ENCODE results near the gene SBK1.
A peak's percentile ranks its signal among the peaks of the same experiment; 100 is the strongest.

SBK1 gene

DNA sequence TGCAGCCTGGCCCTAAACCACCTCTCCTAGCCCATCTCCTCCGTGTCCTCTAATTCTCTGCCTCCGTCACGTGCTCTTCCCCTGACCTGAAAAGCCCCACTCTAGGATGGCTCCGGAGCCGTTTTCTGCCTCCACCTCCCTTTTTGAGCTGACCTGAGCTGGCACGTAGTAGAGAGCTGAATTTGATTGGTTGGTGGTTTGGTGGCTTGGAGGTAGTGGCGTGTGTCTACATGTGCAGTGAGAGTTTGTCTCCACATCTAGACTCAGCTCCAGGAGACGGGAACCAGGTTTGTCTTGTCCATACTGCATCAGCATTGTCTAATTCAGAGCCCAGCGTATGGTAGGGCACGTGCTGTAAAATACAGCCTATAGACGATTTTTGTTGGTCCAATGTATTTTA lies 3.0 kb downstream of the SBK1 start:
- Histone ChIP-seq H3K4me3 (ENCODE audit: low read length) (peak overlapping the region; percentile 82), H3K9me3 (ENCODE audit: insufficient read depth, low read depth, low read length) (no peaks in the 10 kb centered on the region), H3K27me3 (ENCODE audit: insufficient read depth, low read length) (no peaks in the 10 kb centered on the region), H3K4me1 (ENCODE audit: insufficient read depth, low read length) (peaks cover 23% of the 10 kb centered on the region; the same call in 1 of the 2 replicates), H3K27ac (ENCODE audit: low read length) (peak overlapping the region; percentile 8), H3K9ac (ENCODE audit: low read depth, low read length) (peak overlapping the region; percentile 93; the same call in 1 of the 2 replicates), H3K36me3 (ENCODE audit: insufficient read depth, low read depth, low read length) (peaks cover 35% of the 10 kb centered on the region)

DNA sequence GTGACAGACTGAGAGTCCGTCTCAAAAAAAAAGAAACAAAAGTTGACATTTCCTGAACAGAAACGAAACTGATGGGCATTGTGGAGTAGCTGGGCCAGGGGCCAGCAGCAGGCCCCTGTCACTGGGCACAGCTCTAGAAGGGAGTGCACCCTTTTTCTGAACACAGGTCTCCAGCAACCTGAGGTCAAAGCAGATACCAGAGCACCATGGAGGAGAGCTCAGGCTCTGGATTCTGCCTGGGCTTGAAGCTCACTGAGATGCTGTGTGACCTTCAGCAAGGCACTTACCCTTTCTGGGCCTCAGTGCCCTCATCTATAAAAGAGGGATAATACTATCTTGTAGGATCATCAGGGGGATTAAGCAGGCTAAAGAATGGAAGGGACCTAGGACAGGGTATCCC lies 5.0 kb downstream of the SBK1 start:
- Histone ChIP-seq H3K4me1 (ENCODE audit: insufficient read depth, low read length) (peaks cover 19% of the 10 kb centered on the region; the same call in 1 of the 2 replicates), H3K36me3 (ENCODE audit: insufficient read depth, low read depth, low read length) (peaks cover 46% of the 10 kb centered on the region), H3K4me3 (ENCODE audit: low read length) (no peak overlapping the region), H3K9ac (ENCODE audit: low read depth, low read length) (no peak overlapping the region), H3K27ac (ENCODE audit: low read length) (no peak overlapping the region), H3K9me3 (ENCODE audit: insufficient read depth, low read depth, low read length) (no peaks in the 10 kb centered on the region), H3K27me3 (ENCODE audit: insufficient read depth, low read length) (no peaks in the 10 kb centered on the region)

DNA sequence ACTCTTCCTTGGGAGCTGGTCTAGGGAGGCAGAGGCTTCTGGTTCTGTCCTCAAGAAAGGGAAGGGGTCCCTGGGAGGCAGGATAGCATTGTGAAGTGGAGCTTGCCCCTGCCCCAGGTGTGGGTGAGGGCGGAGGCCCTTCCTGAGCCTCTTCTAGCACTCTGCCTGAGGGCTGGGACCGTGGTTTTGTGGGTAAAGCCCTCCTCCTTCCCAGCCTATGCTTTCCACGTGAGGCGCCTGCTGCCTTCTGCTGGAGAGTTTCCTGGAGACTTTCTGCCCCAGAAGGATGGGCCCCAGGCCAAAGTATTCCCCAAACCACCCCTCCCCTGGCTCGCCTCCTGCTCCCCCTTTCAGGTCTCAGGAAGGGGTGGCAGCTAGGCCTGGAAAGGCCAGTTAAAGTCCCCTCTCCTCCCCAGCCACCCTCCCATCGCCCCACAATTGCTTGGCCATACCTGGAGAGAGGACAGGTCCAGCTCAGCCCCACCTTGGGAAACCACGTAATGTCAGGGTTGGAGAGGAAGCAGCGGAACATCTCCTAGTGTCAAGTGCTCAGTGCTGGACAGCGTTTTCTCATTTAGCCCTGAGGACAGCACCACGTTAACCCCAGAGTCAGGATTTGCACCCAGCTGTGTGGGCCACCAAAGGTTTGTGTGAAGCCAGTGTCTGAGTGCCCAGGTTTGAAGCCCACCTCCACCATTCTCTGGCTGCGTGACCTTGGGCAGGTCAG lies 5.6 kb downstream of the SBK1 start:
- Histone ChIP-seq H3K4me3 (ENCODE audit: low read length) (0 out of 2 replicates have a peak overlapping the region, but pooled peaks have one; percentile 18), H3K27me3 (ENCODE audit: insufficient read depth, low read length) (no peaks in the 10 kb centered on the region), H3K9ac (ENCODE audit: low read depth, low read length) (no peak overlapping the region), H3K9me3 (ENCODE audit: insufficient read depth, low read depth, low read length) (no peaks in the 10 kb centered on the region), H3K4me1 (ENCODE audit: insufficient read depth, low read length) (peaks cover 19% of the 10 kb centered on the region; the same call in 1 of the 2 replicates), H3K27ac (ENCODE audit: low read length) (no peak overlapping the region), H3K36me3 (ENCODE audit: insufficient read depth, low read depth, low read length) (peaks cover 46% of the 10 kb centered on the region)

DNA sequence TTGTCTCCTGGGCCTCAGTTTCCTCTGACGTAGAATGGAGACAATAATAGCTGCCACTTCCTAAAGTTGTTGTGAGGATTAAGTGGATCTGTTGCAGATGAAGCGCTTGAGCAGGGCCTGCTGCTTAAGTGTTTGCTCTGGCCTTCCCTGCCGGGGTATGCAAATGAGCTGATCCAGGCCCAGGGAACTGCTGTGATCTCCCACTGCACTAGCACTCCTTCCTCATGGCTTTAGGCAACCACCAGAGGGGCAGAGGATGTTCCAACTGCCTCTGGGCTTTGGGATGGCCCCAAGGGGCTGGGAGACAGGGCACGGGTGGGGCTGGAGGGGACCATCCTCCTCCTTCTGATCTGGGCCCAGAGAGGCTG lies 6.2 kb downstream of the SBK1 start:
- Histone ChIP-seq H3K27me3 (ENCODE audit: insufficient read depth, low read length) (no peaks in the 10 kb centered on the region), H3K36me3 (ENCODE audit: insufficient read depth, low read depth, low read length) (peaks cover 46% of the 10 kb centered on the region), H3K4me3 (ENCODE audit: low read length) (0 out of 2 replicates have a peak overlapping the region, but pooled peaks have one; percentile 18), H3K4me1 (ENCODE audit: insufficient read depth, low read length) (peaks cover 19% of the 10 kb centered on the region; the same call in 1 of the 2 replicates), H3K9me3 (ENCODE audit: insufficient read depth, low read depth, low read length) (no peaks in the 10 kb centered on the region), H3K27ac (ENCODE audit: low read length) (no peak overlapping the region), H3K9ac (ENCODE audit: low read depth, low read length) (no peak overlapping the region)

DNA sequence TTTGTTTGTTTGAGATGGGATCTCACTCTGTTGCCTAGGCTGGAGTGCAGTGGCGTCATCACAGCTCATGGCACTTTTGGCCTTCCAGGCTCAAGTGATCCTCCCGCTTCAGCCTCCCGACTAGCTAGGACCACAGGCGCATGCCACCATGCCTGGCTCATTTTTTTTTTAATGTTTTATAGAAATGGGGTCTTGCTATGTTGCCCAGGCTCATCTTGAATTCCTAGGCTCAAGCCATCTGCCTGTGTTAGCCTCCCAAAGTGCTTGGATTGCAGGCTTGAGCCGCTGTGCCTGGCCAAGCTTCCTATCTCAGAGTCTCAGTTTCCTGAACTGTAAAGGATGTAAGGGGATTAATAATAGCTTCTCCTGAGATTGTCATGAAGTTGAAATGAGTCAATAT lies 8.0 kb downstream of the SBK1 start:
- Histone ChIP-seq H3K36me3 (ENCODE audit: insufficient read depth, low read depth, low read length) (peaks cover 48% of the 10 kb centered on the region), H3K27me3 (ENCODE audit: insufficient read depth, low read length) (no peaks in the 10 kb centered on the region), H3K27ac (ENCODE audit: low read length) (no peak overlapping the region), H3K9ac (ENCODE audit: low read depth, low read length) (no peak overlapping the region), H3K4me3 (ENCODE audit: low read length) (no peak overlapping the region), H3K4me1 (ENCODE audit: insufficient read depth, low read length) (peaks cover 7% of the 10 kb centered on the region; the same call in 1 of the 2 replicates), H3K9me3 (ENCODE audit: insufficient read depth, low read depth, low read length) (no peaks in the 10 kb centered on the region)

DNA sequence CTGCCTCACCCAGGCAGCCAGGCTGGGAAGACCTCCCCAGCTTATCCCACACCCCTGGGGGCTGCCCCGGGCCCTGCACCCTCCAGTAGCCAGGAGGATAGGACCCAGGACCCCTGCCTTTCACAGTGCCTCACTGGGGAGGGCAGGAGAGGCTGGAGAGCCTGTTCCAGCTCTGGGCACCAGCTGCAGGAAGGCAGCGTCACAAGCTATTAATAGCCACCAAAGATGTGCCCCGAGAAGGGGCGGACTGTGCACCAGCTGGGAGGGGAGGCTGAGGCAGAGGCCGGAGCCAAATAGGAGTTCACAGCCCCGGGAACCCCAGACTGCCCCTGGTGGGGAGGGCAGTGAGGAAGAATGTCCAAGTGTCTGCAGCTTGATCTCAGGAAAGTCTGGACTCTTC lies 8.8 kb downstream of the SBK1 start:
- no peaks in the 10 kb centered on the region for H3K9me3 ChIP-seq (ENCODE audit: insufficient read depth, low read depth, low read length)
- peaks cover 45% of the 10 kb centered on the region for H3K36me3 ChIP-seq (ENCODE audit: insufficient read depth, low read depth, low read length)
- no peaks in the 10 kb centered on the region for H3K27me3 ChIP-seq (ENCODE audit: insufficient read depth, low read length)
- H3K4me3 ChIP-seq (ENCODE audit: low read length): no peak overlapping the region
- H3K9ac ChIP-seq (ENCODE audit: low read depth, low read length): no peak overlapping the region
- no peak overlapping the region for H3K27ac ChIP-seq (ENCODE audit: low read length)
- H3K4me1 ChIP-seq (ENCODE audit: insufficient read depth, low read length): peaks cover 5% of the 10 kb centered on the region; the same call in 1 of the 2 replicates

DNA sequence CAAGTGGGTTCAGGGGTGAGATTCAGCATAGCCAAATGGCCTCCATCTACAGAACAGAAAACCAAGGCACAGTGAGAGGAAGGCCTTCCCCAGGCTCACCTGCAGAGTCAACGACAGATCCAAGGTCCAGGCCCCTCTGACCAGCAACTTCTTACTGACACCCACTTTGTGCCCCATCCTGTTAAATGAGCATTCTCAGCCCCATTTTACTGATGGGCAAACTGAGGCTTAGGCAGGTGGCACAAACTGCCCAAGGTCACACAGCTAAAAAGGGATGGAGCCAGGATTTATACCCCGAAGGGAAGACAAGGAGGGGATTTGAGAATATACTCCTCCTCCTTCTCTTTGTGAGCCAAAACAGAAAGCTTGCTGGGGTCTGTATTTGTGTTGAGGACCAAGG lies 9.3 kb downstream of the SBK1 start:
- no peaks in the 10 kb centered on the region for H3K27me3 ChIP-seq (ENCODE audit: insufficient read depth, low read length)
- no peaks in the 10 kb centered on the region for H3K9me3 ChIP-seq (ENCODE audit: insufficient read depth, low read depth, low read length)
- H3K9ac ChIP-seq (ENCODE audit: low read depth, low read length): no peak overlapping the region
- peaks cover 5% of the 10 kb centered on the region; the same call in 1 of the 2 replicates for H3K4me1 ChIP-seq (ENCODE audit: insufficient read depth, low read length)
- H3K4me3 ChIP-seq (ENCODE audit: low read length): no peak overlapping the region
- no peak overlapping the region for H3K27ac ChIP-seq (ENCODE audit: low read length)
- peaks cover 41% of the 10 kb centered on the region for H3K36me3 ChIP-seq (ENCODE audit: insufficient read depth, low read depth, low read length)

DNA sequence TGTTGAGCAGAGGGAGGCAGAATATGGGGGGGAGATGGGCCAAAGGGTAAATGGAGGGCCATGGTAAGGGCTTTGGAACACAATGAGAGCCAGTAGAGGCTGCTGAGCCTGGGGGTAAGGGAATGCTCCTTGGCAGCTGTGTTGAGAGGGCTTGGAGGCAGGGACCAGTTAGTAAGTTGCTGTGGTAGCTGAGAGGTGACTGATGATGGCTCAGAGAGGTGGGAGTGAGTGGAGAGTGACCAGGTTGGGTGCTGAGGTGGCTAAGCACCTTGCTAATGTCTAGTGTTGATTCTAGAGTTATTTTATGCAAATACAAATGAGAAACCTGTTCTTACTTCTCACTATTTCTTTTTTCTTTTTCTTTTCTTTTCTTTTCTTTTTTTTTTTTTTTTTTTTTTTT lies 10.8 kb downstream of the SBK1 start:
- no peak overlapping the region for H3K27ac ChIP-seq (ENCODE audit: low read length)
- H3K9me3 ChIP-seq (ENCODE audit: insufficient read depth, low read depth, low read length): no peaks in the 10 kb centered on the region
- H3K4me1 ChIP-seq (ENCODE audit: insufficient read depth, low read length): peaks cover 3% of the 10 kb centered on the region; the same call in 1 of the 2 replicates
- no peak overlapping the region for H3K9ac ChIP-seq (ENCODE audit: low read depth, low read length)
- H3K27me3 ChIP-seq (ENCODE audit: insufficient read depth, low read length): no peaks in the 10 kb centered on the region
- H3K36me3 ChIP-seq (ENCODE audit: insufficient read depth, low read depth, low read length): peaks cover 40% of the 10 kb centered on the region
- no peak overlapping the region for H3K4me3 ChIP-seq (ENCODE audit: low read length)

DNA sequence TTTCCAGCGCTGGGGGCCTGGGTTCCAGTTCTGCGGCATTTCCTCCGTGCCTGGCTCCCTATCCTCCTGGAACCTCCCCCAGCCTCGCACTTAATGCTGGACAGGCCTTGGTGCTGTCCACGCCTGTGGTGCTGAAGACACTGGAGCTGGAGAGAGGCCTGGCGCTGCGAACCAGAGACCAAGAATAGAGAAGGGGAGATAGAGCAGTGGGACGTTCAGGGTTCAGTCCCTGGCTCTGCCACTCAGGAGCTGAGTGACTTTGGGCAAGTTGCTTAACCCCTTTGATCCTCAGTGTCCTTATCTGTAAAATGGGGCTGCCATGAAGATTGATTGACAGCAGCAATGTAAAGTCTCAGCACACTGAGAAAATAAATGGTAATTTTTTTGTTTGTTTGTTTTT lies 11.9 kb downstream of the SBK1 start:
- no peak overlapping the region for H3K27ac ChIP-seq (ENCODE audit: low read length)
- H3K4me1 ChIP-seq (ENCODE audit: insufficient read depth, low read length): no peaks in the 10 kb centered on the region
- H3K9me3 ChIP-seq (ENCODE audit: insufficient read depth, low read depth, low read length): no peaks in the 10 kb centered on the region
- no peak overlapping the region for H3K4me3 ChIP-seq (ENCODE audit: low read length)
- H3K36me3 ChIP-seq (ENCODE audit: insufficient read depth, low read depth, low read length): peaks cover 43% of the 10 kb centered on the region
- H3K9ac ChIP-seq (ENCODE audit: low read depth, low read length): no peak overlapping the region
- H3K27me3 ChIP-seq (ENCODE audit: insufficient read depth, low read length): no peaks in the 10 kb centered on the region

DNA sequence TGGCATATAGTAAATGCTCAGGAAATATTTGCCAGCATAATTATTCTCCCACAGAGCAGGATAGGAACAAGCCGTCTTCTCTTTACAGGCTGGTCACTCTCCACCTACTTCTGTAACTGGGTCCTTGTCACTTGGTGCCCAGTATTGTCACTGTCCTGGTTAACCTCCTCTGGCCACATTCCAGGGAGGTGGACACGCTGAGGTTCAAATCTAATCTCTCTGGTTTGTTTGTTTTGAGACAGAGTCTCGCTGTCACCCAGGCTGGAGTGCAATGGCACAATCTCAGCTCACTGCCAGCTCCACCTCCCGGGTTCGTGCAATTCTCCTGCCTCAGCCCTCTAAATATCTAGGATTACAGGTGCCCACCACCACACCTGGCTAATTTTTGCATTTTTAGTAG lies 15.6 kb downstream of the SBK1 start:
- Histone ChIP-seq H3K36me3 (ENCODE audit: insufficient read depth, low read depth, low read length) (peaks cover 36% of the 10 kb centered on the region), H3K4me3 (ENCODE audit: low read length) (no peak overlapping the region), H3K9ac (ENCODE audit: low read depth, low read length) (no peak overlapping the region), H3K27me3 (ENCODE audit: insufficient read depth, low read length) (no peaks in the 10 kb centered on the region), H3K27ac (ENCODE audit: low read length) (no peak overlapping the region), H3K4me1 (ENCODE audit: insufficient read depth, low read length) (no peaks in the 10 kb centered on the region), H3K9me3 (ENCODE audit: insufficient read depth, low read depth, low read length) (no peaks in the 10 kb centered on the region)

DNA sequence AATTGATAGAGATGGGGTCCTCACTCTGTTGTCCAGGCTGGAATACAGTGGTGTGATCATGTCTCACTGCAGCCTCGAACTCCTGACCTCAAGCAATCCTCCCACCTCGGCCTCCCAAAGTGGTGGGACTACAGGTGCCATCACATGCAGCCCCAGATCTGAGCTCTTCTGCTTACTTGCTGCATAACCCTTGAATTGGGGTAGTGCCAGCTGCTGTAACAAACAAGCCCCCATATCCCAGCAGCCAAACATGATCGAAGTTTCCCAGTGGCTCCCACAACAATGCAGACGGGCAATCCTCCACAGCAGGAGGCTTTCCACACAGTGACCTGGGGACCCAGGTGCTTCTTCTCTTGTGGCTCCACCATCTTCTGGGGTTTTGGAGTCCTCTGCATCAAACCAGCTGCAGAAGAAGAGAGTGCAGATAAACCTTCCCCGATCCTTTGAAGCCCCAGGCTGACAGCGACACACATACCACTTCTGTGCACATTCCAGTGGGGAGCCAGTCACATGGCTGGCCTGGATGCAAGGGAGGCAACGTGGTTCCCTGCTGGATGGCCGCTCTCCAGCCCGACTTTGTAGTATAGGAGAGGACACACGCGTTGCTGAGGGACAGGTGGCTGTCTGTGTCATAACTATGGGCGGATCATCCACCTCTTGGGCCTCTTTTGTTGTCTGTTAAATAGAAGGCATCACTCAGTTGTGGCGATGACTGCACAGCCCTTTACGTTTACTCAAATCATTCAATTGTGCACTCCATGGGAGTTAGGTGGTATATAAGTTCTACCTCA lies 16.7 kb downstream of the SBK1 start:
- Histone ChIP-seq H3K9me3 (ENCODE audit: insufficient read depth, low read depth, low read length) (no peaks in the 10 kb centered on the region), H3K9ac (ENCODE audit: low read depth, low read length) (no peak overlapping the region), H3K27ac (ENCODE audit: low read length) (no peak overlapping the region), H3K4me1 (ENCODE audit: insufficient read depth, low read length) (no peaks in the 10 kb centered on the region), H3K36me3 (ENCODE audit: insufficient read depth, low read depth, low read length) (peaks cover 30% of the 10 kb centered on the region), H3K4me3 (ENCODE audit: low read length) (no peak overlapping the region), H3K27me3 (ENCODE audit: insufficient read depth, low read length) (no peaks in the 10 kb centered on the region)

All from iPS-20b (cell line).